Measurements from ENCODE around the gene SPECC1. TPM values are rescaled to one million over a fixed set of nuclear protein-coding genes. Genes with fewer than 3 reads are reported as not detected.

The SPECC1 gene
- total RNA-seq, 1 donor from 2014 or later = 31.0 TPM

DNA sequence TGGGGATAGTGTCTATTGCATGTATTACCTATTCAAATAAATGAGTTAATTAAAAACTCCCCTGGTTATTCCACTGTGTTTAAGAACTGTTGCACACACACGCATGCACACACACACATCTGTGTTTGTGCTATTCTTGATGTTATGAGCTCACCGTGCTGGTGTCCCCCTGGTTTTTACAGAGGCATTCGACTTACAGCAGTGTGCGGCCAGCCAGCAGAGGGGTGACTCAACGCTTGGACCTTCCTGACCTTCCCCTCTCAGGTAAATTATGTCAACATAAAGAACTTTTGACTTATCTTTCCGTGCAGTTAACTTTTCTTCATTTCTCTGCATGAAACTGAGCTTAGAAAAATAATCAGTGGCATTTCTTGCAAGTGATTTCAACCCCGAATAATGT is 244.2 kb downstream of the SPECC1 start:
- Histone ChIP-seq H3K27ac (no peak overlapping the region), H3K27me3 (no peaks in the 10 kb centered on the region), H3K4me1 (no peaks in the 10 kb centered on the region), H3K36me3 (peaks cover 8% of the 10 kb centered on the region), H3K9me3 (no peaks in the 10 kb centered on the region), H3K4me3 (no peak overlapping the region)
- TF ChIP-seq, protein P1, sequence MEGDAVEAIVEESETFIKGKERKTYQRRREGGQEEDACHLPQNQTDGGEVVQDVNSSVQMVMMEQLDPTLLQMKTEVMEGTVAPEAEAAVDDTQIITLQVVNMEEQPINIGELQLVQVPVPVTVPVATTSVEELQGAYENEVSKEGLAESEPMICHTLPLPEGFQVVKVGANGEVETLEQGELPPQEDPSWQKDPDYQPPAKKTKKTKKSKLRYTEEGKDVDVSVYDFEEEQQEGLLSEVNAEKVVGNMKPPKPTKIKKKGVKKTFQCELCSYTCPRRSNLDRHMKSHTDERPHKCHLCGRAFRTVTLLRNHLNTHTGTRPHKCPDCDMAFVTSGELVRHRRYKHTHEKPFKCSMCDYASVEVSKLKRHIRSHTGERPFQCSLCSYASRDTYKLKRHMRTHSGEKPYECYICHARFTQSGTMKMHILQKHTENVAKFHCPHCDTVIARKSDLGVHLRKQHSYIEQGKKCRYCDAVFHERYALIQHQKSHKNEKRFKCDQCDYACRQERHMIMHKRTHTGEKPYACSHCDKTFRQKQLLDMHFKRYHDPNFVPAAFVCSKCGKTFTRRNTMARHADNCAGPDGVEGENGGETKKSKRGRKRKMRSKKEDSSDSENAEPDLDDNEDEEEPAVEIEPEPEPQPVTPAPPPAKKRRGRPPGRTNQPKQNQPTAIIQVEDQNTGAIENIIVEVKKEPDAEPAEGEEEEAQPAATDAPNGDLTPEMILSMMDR (IDR thresholded peaks at IDR 0.05) = no peak
- intact Hi-C loops (cut with DNase I) = no loop called here
- no peak for ATAC-seq
- DNase-seq = no peak

DNA sequence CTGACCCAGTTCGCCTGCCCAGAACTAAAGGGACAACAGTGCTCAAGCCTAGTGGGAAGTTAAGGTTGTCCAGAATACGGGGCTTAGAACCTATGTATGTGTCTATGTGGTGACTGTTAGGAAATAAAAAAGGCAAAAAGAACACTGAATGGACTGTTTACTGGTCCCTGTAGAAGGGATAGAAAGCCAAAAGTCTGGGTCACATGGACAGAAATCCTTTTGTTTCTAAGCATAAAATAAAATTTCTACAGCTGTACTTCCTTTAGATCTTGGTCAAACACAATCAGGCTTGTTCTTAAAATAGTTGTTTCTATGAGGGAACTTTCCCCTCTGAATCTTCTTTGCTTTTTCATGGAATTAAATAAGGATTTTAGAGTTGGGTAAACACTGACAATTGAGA is 245.4 kb downstream of the SPECC1 start:
- Histone ChIP-seq H3K9me3 (no peaks in the 10 kb centered on the region), H3K27ac (no peak overlapping the region), H3K4me3 (no peak overlapping the region), H3K36me3 (peaks cover 13% of the 10 kb centered on the region), H3K27me3 (no peaks in the 10 kb centered on the region), H3K4me1 (no peaks in the 10 kb centered on the region)
- DNase-seq = no peak
- intact Hi-C loops (cut with DNase I) = no loop called here
- TF ChIP-seq, protein P1 (IDR thresholded peaks at IDR 0.05) = no peak
- ATAC-seq = no peak

DNA sequence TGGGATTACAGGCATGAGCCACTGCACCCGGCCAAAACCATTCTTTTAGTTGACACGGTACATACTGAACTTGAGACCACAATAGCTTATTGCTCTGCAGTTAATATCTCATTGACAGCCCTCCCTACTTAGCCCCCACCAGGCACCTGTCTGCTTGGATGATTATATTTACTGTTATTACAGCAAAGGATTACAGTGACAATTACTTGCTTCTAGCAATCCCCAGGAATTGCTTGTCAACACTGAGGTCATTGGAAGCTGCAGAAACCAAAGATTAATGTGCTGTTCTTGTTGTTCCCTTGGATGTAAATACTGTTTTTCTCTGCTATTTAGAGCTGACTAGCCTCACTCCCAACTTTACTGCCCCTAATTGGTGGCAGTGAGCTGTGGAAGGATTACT is 247.0 kb downstream of the SPECC1 start:
- H3K4me3 ChIP-seq = no peak overlapping the region
- no peak for ATAC-seq
- TF ChIP-seq, protein P1 (IDR thresholded peaks at IDR 0.05) = no peak
- no peaks in the 10 kb centered on the region for H3K4me1 ChIP-seq
- H3K36me3 ChIP-seq = peaks cover 13% of the 10 kb centered on the region
- intact Hi-C loops (cut with DNase I) = no loop called here
- DNase-seq = no peak
- no peaks in the 10 kb centered on the region for H3K9me3 ChIP-seq
- H3K27ac ChIP-seq = no peak overlapping the region
- H3K27me3 ChIP-seq = no peaks in the 10 kb centered on the region

- ATAC-seq (no peak), DNase-seq (no peak)
- Histone ChIP-seq H3K4me1 (no peaks in the 10 kb centered on the region), H3K9me3 (no peaks in the 10 kb centered on the region), H3K36me3 (peaks cover 15% of the 10 kb centered on the region), H3K27me3 (no peaks in the 10 kb centered on the region), H3K27ac (no peak overlapping the region), H3K4me3 (no peak overlapping the region)
- intact Hi-C loops (cut with DNase I) = no loop called here
- TF ChIP-seq, protein P1 (IDR thresholded peaks at IDR 0.05) = no peak
Measured at GRCh38 chr17:20257008-20257407, 247.8 kb downstream of the SPECC1 start.

DNA sequence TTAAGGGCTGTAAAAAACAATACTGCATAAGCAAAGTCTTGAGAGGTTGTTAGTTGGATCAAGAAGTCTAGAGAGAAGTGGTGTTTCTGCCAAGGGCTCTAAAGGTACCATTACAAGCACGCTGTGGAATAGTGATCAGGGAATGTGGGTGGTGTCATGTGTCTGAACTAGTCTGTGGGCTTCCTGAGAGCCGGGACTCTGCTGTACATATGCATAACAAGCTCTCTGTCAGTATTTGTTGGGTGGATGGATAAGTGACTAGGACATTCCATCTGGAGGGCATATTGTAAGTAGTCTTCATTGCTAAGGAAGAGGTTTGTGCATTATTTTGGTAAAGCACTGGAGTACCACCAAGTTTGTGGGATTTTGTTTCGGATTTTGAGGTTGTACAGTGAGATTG is 248.6 kb downstream of the SPECC1 start:
- Histone ChIP-seq H3K36me3 (peaks cover 19% of the 10 kb centered on the region), H3K4me1 (no peaks in the 10 kb centered on the region), H3K9me3 (no peaks in the 10 kb centered on the region), H3K27me3 (no peaks in the 10 kb centered on the region), H3K27ac (no peak overlapping the region), H3K4me3 (no peak overlapping the region)
- ATAC-seq (no peak), DNase-seq (no peak)
- intact Hi-C loops (cut with DNase I) = no loop called here
- TF ChIP-seq, protein P1 (IDR thresholded peaks at IDR 0.05) = no peak

GRCh38 chr17:20259668-20260067 is 250.5 kb downstream of the SPECC1 start:
- Histone ChIP-seq H3K27ac (no peak overlapping the region), H3K4me1 (no peaks in the 10 kb centered on the region), H3K36me3 (peaks cover 19% of the 10 kb centered on the region), H3K4me3 (no peak overlapping the region), H3K27me3 (no peaks in the 10 kb centered on the region), H3K9me3 (no peaks in the 10 kb centered on the region)
- DNase-seq (no peak), ATAC-seq (no peak)
- intact Hi-C loops (cut with DNase I) = no loop called here
- TF ChIP-seq, protein P1 (IDR thresholded peaks at IDR 0.05) = no peak
